ENCODE measurements around the gene C10orf62. TPM values are rescaled to one million over a fixed set of nuclear protein-coding genes. Genes with fewer than 3 reads are reported as not detected.
A peak's percentile ranks its signal among the peaks of the same experiment; 100 is the strongest.
"Not testable (repeated sequence)": the region's sequence is repeated elsewhere in the genome, so short reads cannot be mapped to it uniquely, and the experiment has no call there.

The C10orf62 gene
- total RNA-seq, 1 experiment from 2014 or later = not detected

GRCh38 chr10:97627731-97628130, 38.2 kb downstream of the C10orf62 start:
- no peak for DNase-seq (ENCODE audit: low spot score)

GRCh38 chr10:97628228-97628627, 38.7 kb downstream of the C10orf62 start:
- DNase-seq (ENCODE audit: low spot score) = no peak

GRCh38 chr10:97629289-97629688, 39.8 kb downstream of the C10orf62 start:
- DNase-seq (ENCODE audit: low spot score) = no peak

GRCh38 chr10:97631098-97631497, 41.6 kb downstream of the C10orf62 start:
- no peak for DNase-seq (ENCODE audit: low spot score)

- peak; percentile 88 for DNase-seq (ENCODE audit: low spot score)
Observed at GRCh38 chr10:97632949-97633884, 43.7 kb downstream of the C10orf62 start, which contains the start of gene MORN4. Gene MORN4 (minus strand): TSS chr10:97633500. CDS start chr10:97619653, 13,847 bp downstream.

- DNase-seq (ENCODE audit: low spot score) = no peak
Observed at GRCh38 chr10:97633921-97634320, 44.4 kb downstream of the C10orf62 start.

GRCh38 chr10:97635577-97635976, 46.1 kb downstream of the C10orf62 start:
- DNase-seq (ENCODE audit: low spot score) = no peak

GRCh38 chr10:97639090-97639489, 49.6 kb downstream of the C10orf62 start:
- DNase-seq (ENCODE audit: low spot score) = not testable (repeated sequence)

GRCh38 chr10:97640174-97640867, 50.8 kb downstream of the C10orf62 start, which contains the start of gene PI4K2A:
Gene PI4K2A (plus strand): TSS chr10:97640671. CDS start chr10:97640743, 72 bp downstream.
- DNase-seq (ENCODE audit: low spot score) = peak; percentile 99

Other genes with a start within 250 kb of the C10orf62 start
- gene RRP12, start 188.4 kb upstream of the C10orf62 start, total RNA-seq (2014; rRNA removed; shearing (Covaris generic)) = 14.4 and 17.9 TPM in 2 replicates
- 784 and 853 TPM in 2 replicates for gene PGAM1, start 163.5 kb upstream of the C10orf62 start, total RNA-seq (2014; rRNA removed; shearing (Covaris generic))
- 75.0 and 87.7 TPM in 2 replicates for gene EXOSC1, start 143.7 kb upstream of the C10orf62 start, total RNA-seq (2014; rRNA removed; shearing (Covaris generic))
- gene ZDHHC16, start 143.5 kb upstream of the C10orf62 start, total RNA-seq (2014; rRNA removed; shearing (Covaris generic)) = 38.5 and 49.4 TPM in 2 replicates
- gene MMS19, start 91.3 kb upstream of the C10orf62 start, total RNA-seq (2014; rRNA removed; shearing (Covaris generic)) = 94.0 and 107 TPM in 2 replicates
- gene UBTD1, start 90.8 kb upstream of the C10orf62 start, total RNA-seq (2014; rRNA removed; shearing (Covaris generic)) = 9.6 and 10.6 TPM in 2 replicates
- gene ANKRD2, start 16.9 kb upstream of the C10orf62 start, total RNA-seq (2014; rRNA removed; shearing (Covaris generic)) = 0.15 TPM in 1 of 2 replicates, not detected in the other
- 0.97 and 1.3 TPM in 2 replicates for gene HOGA1, start 5.3 kb upstream of the C10orf62 start, total RNA-seq (2014; rRNA removed; shearing (Covaris generic))
- 4.2 and 5.6 TPM in 2 replicates for gene MORN4, start 43.8 kb downstream of the C10orf62 start, total RNA-seq (2014; rRNA removed; shearing (Covaris generic))
- gene PI4K2A, start 51.0 kb downstream of the C10orf62 start, total RNA-seq (2014; rRNA removed; shearing (Covaris generic)) = 10.8 and 10.9 TPM in 2 replicates
- 26.8 and 32.1 TPM in 2 replicates for gene AVPI1, start 97.5 kb downstream of the C10orf62 start, total RNA-seq (2014; rRNA removed; shearing (Covaris generic))
- gene MARVELD1, start 124.0 kb downstream of the C10orf62 start, total RNA-seq (2014; rRNA removed; shearing (Covaris generic)) = 33.4 and 46.1 TPM in 2 replicates
- 10.2 and 13.1 TPM in 2 replicates for gene ZFYVE27, start 147.4 kb downstream of the C10orf62 start, total RNA-seq (2014; rRNA removed; shearing (Covaris generic))
- gene SFRP5, start 182.3 kb downstream of the C10orf62 start, total RNA-seq (2014; rRNA removed; shearing (Covaris generic)) = not detected in 2 replicates